Measurements from ENCODE around the gene OVOL1. TPM values are rescaled to one million over a fixed set of nuclear protein-coding genes. Genes with fewer than 3 reads are reported as not detected.
"Not testable (repeated sequence)": the region's sequence is repeated elsewhere in the genome, so short reads cannot be mapped to it uniquely, and the experiment has no call there.

Gene OVOL1
- total RNA-seq, 1 experiment from 2014 or later, result not detected

DNA sequence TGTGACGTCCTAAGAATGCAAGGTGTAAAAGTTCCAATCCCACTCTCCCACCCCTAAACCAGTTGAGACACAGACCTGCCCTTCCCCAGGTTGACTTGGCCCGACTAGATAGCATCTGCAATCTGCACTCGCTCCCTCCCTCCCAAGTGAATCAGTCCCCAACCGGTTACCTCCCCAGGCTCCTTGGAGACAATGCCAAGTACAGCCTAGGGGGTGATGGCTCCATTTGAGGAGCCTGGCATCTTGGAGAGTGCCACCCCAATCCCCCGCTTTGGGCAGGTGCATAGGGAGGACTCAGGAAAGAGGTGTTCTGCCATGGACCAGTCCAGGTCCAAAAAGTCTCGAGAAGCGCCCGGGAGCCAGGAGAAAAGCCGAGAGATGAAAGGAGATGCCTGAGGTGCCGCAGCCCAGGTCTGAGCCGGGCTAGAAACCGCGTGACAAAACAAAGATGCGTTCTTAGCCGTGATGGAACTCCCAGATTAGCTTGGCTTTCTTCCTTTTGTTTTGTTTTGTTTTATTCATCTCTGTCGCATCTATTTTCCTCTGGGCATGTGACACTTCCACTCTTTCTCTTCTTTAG lies 28.2 kb downstream of the OVOL1 start:
- no peak for DNase-seq (ENCODE audit: low read depth)

GRCh38 chr11:65816696-65817095 lies 29.8 kb downstream of the OVOL1 start:
- no peak for DNase-seq (ENCODE audit: low read depth)

DNA sequence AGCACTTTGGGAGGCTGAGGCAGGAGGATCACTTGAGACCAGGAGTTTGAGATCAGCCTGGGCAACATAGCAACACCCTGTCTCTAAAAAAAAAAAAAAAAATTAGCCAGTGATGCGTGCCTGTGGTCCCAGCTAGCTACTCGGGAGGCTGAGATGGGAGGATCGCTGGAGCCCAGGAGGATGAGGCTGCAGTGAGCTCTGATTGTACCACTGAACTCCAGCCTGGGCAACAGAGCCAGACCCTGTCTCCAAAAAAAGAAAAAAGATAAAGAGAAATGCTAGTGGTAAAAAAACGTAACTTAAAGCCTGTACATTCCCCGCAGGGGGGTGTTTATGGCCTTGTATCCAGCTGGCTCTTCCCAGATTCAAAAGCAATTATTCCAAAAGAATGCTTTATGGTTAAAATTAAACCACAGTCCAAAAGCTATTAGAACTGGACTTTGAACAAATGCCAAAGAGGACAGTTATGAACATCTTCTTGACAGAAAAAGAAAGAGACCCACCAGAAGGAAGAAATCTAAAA lies 30.5 kb downstream of the OVOL1 start:
- peak; percentile 29 for DNase-seq (ENCODE audit: low read depth)

DNA sequence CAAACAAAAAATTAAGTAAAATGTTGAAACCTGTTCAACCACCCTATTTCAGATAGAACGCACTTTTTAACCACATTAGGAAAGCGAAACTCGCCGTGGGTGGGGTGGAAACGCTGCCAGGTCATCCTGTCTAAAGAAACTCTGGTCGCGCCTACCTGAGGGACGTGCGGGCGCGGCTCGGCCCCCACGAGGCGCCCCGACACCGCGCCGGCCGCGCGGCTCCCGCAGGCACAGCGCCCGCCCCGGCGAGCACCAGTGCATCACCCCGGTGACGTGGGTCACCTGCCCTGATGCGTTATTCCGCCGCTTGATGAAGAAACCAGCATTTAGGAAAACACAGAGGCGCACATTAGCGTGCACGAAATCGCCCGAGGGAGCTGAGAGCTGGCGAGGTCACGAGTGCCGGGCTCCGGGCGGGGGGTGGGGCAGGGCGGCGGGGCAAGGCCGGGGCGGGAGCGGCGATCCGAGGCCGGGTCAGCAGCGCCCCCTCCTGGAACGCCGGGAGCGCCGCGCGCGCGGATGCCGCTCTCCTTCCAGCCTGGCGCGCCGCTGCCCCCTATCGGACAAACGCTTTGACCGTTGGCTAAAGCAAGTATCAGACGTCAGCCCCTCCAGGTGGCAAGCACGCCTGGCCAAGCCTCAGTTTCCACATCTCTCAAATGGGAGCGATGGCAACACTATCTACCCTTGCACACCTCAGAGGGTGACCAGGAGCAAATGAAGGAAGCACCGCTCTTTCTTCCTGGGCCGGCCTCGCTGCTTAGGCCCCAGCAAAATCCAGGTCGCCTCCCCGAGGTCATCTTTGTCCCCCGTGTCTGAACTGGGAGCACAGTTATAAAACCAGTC lies 31.2 kb downstream of the OVOL1 start:
- DNase-seq (ENCODE audit: low read depth), result peak; percentile 71

DNA sequence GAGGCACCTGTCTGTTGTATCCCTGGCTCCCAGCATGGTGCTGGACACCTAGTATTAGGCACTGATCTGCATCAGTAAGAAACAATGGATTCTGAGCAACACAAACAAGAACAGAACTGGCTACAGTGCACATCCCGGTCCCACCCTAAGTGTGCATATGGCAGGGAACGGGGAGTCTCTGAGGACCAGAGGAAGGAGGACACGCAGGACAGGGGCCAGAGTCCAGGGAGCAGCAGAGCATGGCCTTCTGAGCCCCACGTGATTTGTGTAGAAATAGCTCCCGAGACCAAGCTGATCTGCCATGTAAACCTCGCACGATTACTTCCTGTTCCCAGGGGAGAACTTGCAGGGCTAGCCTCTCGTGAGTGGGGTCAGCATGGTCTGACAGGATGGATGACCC lies 34.2 kb downstream of the OVOL1 start:
- no peak for DNase-seq (ENCODE audit: low read depth)

GRCh38 chr11:65822776-65823528 lies 36.1 kb downstream of the OVOL1 start:
- no peak for DNase-seq (ENCODE audit: low read depth)

GRCh38 chr11:65826984-65827735 lies 40.3 kb downstream of the OVOL1 start:
- no peak for DNase-seq (ENCODE audit: low read depth)

- DNase-seq (ENCODE audit: low read depth), result no peak
Measured at GRCh38 chr11:65829459-65829858, 42.6 kb downstream of the OVOL1 start.

GRCh38 chr11:65832231-65832630 lies 45.4 kb downstream of the OVOL1 start:
- DNase-seq (ENCODE audit: low read depth), result not testable (repeated sequence)

GRCh38 chr11:65833297-65834030 lies 46.6 kb downstream of the OVOL1 start, which contains the start of gene SNX32:
SNX32 (plus strand) TSS chr11:65833963; CDS start chr11:65834066, 103 bp downstream.
- peak; percentile 92 for DNase-seq (ENCODE audit: low read depth)

DNA sequence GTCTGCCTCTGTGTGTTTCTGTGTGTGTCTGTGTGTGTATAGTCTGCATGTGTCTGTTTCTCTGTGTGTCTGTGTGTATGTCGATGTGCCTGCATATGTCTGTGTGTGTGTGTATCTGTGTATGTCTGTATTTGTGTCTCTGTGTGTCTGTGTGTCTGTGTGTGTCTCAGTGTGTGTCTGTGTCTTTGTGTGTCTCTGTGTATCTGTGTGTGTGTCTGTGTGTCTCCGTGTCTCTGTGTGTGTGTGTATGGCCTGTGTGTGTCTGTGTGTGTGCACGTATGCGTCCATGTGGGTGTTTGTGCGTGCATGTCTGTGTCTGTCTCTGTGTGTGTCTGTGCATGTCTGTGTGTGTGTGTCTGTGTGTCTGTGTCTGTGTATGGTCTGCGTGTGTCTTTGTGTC lies 47.3 kb downstream of the OVOL1 start:
- DNase-seq (ENCODE audit: low read depth), result no peak

DNA sequence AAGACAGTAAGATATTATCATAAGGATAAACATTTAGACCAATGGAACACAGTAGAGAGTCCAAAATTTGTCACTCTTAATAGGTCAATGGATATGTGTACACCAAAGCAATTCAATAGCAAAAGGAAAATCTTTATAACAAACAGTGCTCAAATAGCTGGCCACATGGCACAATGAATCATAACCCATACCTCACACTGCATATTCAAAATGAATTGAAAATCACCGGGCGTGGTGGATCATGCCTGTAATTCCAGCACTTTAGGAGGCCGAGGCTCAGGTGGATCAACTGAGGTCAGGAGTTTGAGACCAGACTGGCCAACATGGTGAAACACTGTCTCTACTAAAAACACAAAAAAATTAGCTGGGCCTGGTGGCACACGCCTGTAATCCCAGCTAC lies 55.3 kb downstream of the OVOL1 start:
- no peak for DNase-seq (ENCODE audit: low read depth)

- no peak for DNase-seq (ENCODE audit: low read depth)
Measured at GRCh38 chr11:65843811-65844210, 56.9 kb downstream of the OVOL1 start.

DNA sequence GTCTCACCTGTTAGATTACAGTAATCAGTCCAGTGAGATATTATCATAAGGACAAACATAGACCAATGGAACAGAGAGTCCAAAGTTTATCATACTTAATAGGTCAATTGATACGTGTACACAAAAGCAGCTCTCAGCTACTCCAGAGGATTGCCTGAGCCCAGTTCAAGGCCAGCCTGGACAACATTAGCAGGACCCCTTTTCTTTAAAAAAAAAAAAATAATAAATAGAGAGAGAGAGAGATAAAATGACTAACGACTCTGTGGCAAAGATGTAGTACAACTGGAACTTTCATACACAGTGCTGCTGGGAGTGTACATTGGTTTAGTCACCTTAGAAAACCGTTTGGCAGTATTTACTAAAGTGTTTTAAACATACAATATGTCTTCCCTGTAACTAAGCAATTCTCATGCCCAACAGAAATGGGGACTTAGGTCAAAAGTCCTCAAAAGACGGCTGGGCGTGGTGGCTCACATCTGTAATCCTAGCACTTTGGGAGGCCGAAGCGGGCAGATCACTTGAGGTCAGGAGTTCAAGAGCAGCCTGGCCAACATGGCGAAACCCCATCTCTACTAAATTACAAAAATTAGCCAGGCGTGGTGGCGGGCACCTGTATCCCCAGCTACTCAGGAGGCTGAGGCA lies 57.5 kb downstream of the OVOL1 start:
- DNase-seq (ENCODE audit: low read depth), result no peak

Other genes with a start within 250 kb of the OVOL1 start
- gene LTBP3, start 228.7 kb upstream of the OVOL1 start, total RNA-seq (2014; rRNA removed; shearing (Covaris generic)), result 20.9 and 38.4 TPM in 2 replicates
- gene ZNRD2, start 216.6 kb upstream of the OVOL1 start, total RNA-seq (2014; rRNA removed; shearing (Covaris generic)), result 87.7 and 98.0 TPM in 2 replicates
- 36.9 and 43.1 TPM in 2 replicates for gene FAM89B, start 214.5 kb upstream of the OVOL1 start, total RNA-seq (2014; rRNA removed; shearing (Covaris generic))
- gene EHBP1L1, start 211.0 kb upstream of the OVOL1 start, total RNA-seq (2014; rRNA removed; shearing (Covaris generic)), result 22.8 and 47.8 TPM in 2 replicates
- not detected in 2 replicates for gene KCNK7, start 191.3 kb upstream of the OVOL1 start, total RNA-seq (2014; rRNA removed; shearing (Covaris generic))
- 11.8 and 24.2 TPM in 2 replicates for gene MAP3K11, start 172.8 kb upstream of the OVOL1 start, total RNA-seq (2014; rRNA removed; shearing (Covaris generic))
- gene PCNX3, start 171.3 kb upstream of the OVOL1 start, total RNA-seq (2014; rRNA removed; shearing (Covaris generic)), result 9.1 and 11.9 TPM in 2 replicates
- gene SIPA1, start 149.0 kb upstream of the OVOL1 start, total RNA-seq (2014; rRNA removed; shearing (Covaris generic)), result 16.7 and 21.2 TPM in 2 replicates
- gene RELA, start 124.1 kb upstream of the OVOL1 start, total RNA-seq (2014; rRNA removed; shearing (Covaris generic)), result 33.3 and 34.2 TPM in 2 replicates
- gene KAT5, start 74.8 kb upstream of the OVOL1 start, total RNA-seq (2014; rRNA removed; shearing (Covaris generic)), result 36.8 and 47.9 TPM in 2 replicates
- 38.3 and 54.8 TPM in 2 replicates for gene RNASEH2C, start 66.3 kb upstream of the OVOL1 start, total RNA-seq (2014; rRNA removed; shearing (Covaris generic))
- 4.2 and 6.7 TPM in 2 replicates for gene AP5B1, start 6.1 kb upstream of the OVOL1 start, total RNA-seq (2014; rRNA removed; shearing (Covaris generic))
- 0.20 TPM in 1 of 2 replicates, not detected in the other for gene SNX32, start 46.9 kb downstream of the OVOL1 start, total RNA-seq (2014; rRNA removed; shearing (Covaris generic))
- 2,043 and 2,212 TPM in 2 replicates for gene CFL1, start 71.1 kb downstream of the OVOL1 start, total RNA-seq (2014; rRNA removed; shearing (Covaris generic))
- 38.9 and 40.6 TPM in 2 replicates for gene MUS81, start 73.4 kb downstream of the OVOL1 start, total RNA-seq (2014; rRNA removed; shearing (Covaris generic))
- gene EFEMP2, start 85.7 kb downstream of the OVOL1 start, total RNA-seq (2014; rRNA removed; shearing (Covaris generic)), result 5.4 and 8.4 TPM in 2 replicates
- 5.4 and 8.9 TPM in 2 replicates for gene CTSW, start 92.8 kb downstream of the OVOL1 start, total RNA-seq (2014; rRNA removed; shearing (Covaris generic))
- 141 and 145 TPM in 2 replicates for gene FIBP, start 101.4 kb downstream of the OVOL1 start, total RNA-seq (2014; rRNA removed; shearing (Covaris generic))
- gene CCDC85B, start 103.6 kb downstream of the OVOL1 start, total RNA-seq (2014; rRNA removed; shearing (Covaris generic)), result 34.7 and 61.6 TPM in 2 replicates
- 158 and 232 TPM in 2 replicates for gene FOSL1, start 113.3 kb downstream of the OVOL1 start, total RNA-seq (2014; rRNA removed; shearing (Covaris generic))
- 31.1 and 37.5 TPM in 2 replicates for gene C11orf68, start 132.0 kb downstream of the OVOL1 start, total RNA-seq (2014; rRNA removed; shearing (Covaris generic))
- 405 and 548 TPM in 2 replicates for gene DRAP1, start 132.4 kb downstream of the OVOL1 start, total RNA-seq (2014; rRNA removed; shearing (Covaris generic))
- not detected in 2 replicates for gene TSGA10IP, start 158.4 kb downstream of the OVOL1 start, total RNA-seq (2014; rRNA removed; shearing (Covaris generic))
- gene SART1, start 174.7 kb downstream of the OVOL1 start, total RNA-seq (2014; rRNA removed; shearing (Covaris generic)), result 39.4 and 58.1 TPM in 2 replicates
- gene EIF1AD, start 215.1 kb downstream of the OVOL1 start, total RNA-seq (2014; rRNA removed; shearing (Covaris generic)), result 38.4 and 42.7 TPM in 2 replicates
- gene BANF1, start 215.4 kb downstream of the OVOL1 start, total RNA-seq (2014; rRNA removed; shearing (Covaris generic)), result 66.9 and 101 TPM in 2 replicates
- 0.60 and 1.5 TPM in 2 replicates for gene CST6, start 224.9 kb downstream of the OVOL1 start, total RNA-seq (2014; rRNA removed; shearing (Covaris generic))
- gene CATSPER1, start 239.4 kb downstream of the OVOL1 start, total RNA-seq (2014; rRNA removed; shearing (Covaris generic)), result 0.20 and 0.36 TPM in 2 replicates

All from RPMI7951 (cell line).